ENCODE results near the gene GPR101. TPM values are rescaled to one million over a fixed set of nuclear protein-coding genes. Genes with fewer than 3 reads are reported as not detected.

GPR101 gene, protein sequence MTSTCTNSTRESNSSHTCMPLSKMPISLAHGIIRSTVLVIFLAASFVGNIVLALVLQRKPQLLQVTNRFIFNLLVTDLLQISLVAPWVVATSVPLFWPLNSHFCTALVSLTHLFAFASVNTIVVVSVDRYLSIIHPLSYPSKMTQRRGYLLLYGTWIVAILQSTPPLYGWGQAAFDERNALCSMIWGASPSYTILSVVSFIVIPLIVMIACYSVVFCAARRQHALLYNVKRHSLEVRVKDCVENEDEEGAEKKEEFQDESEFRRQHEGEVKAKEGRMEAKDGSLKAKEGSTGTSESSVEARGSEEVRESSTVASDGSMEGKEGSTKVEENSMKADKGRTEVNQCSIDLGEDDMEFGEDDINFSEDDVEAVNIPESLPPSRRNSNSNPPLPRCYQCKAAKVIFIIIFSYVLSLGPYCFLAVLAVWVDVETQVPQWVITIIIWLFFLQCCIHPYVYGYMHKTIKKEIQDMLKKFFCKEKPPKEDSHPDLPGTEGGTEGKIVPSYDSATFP
- total RNA-seq, result not detected

DNA sequence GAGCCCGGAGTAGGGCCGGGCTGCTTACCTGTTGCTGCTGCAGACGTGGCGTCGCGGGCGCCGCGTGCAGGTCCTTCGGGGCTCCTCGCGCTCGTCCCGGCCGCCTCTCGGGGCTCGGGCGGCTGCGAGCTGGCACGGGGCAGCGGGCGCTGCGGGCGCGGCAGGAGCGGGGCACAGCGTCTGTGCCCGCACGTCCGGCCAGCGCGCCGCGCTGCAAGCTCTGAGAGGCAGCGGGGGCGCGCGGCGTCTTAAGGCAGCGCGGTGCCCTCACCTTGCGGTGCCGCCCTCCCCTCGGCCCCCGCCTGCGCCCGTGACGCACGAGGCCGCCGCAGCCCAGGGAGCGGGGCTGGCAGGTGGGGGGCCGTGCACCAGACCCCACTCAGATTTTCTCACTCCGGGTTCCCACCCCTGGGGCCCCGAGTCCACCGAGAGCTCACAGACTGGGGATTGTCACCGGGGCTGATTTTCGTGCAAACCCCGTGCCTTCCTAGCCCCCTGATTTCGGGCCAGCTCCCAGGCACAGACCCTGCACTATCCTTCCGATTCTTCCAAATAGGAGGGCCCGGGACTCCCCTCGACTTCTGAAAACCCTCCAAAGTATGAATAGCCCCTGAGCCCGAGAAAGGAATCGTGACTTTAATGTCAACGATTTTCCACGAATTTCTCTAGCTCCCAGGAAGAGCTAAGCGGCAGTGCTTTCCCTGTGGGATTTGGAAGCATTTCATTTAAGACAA lies at the start of gene GPR101:
GPR101 (minus strand) TSS at position 222 of the 734 bp plus-strand sequence. CDS start 2,321 bp downstream, outside the sequence.
- Mint-ChIP-seq H3K4me1 (peaks cover 12% of the 10 kb centered on the region), H3K4me3 (no peak within 1 kb of the TSS), H3K9me3 (no peaks in the 10 kb centered on the region), H3K27me3 (peaks cover 60% of the 10 kb centered on the region), H3K36me3 (ENCODE audit: low read depth) (no peaks in the 10 kb centered on the region), H3K27ac (no peak within 1 kb of the TSS)
- CTCF ChIA-PET, result no interaction called here
- POLR2A ChIA-PET, result no interaction called here
- no peak for DNase-seq

DNA sequence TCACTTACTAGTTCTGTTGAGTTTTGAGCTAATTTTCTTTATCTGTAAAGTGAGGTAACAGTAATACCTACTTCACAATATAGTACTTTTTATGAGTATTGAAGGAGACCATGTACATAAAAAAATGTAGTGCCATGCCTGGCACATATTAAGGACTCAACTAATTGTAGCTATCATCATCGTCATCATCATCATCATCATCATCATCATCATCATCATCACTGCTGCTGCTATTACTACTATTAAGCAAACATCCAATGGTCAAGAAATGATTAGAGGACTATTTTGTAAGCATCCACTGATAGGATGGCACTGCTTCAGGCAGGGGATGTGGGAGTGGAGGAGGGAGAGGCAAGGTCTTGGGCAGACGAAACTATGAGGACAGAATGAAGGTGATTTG lies 47.4 kb upstream of the GPR101 start:
- peaks cover 7% of the 10 kb centered on the region for H3K27me3 Mint-ChIP-seq
- no peak overlapping the region for H3K27ac Mint-ChIP-seq
- H3K36me3 Mint-ChIP-seq (ENCODE audit: low read depth), result no peaks in the 10 kb centered on the region
- DNase-seq, result no peak
- H3K4me1 Mint-ChIP-seq, result no peaks in the 10 kb centered on the region
- H3K9me3 Mint-ChIP-seq, result no peaks in the 10 kb centered on the region
- no peak overlapping the region for H3K4me3 Mint-ChIP-seq
- ChIA-PET CTCF (no interaction called here), POLR2A (no interaction called here)

DNA sequence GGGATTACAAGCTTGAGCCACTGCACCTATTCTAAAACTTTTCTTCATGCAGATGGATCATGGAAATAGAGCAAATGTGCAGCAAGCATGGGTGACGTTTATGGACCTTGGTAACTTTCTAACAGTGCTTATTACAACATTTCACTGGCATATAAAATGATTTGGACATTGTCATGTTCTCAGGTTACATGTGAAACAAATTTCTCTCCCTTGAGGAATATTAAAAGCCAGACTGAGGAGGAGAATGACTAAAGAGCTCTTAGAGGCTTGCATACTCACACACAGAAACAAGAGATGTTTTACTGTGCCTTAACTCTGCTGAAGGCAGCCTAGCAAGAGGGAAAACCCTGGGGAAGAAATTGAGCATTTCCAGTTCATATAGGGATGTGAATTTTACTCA lies 38.6 kb upstream of the GPR101 start:
- H3K27ac Mint-ChIP-seq, result no peak overlapping the region
- H3K4me1 Mint-ChIP-seq, result no peaks in the 10 kb centered on the region
- POLR2A ChIA-PET, result no interaction called here
- peaks cover 4% of the 10 kb centered on the region for H3K27me3 Mint-ChIP-seq
- H3K9me3 Mint-ChIP-seq, result no peaks in the 10 kb centered on the region
- DNase-seq, result no peak
- no peak overlapping the region for H3K4me3 Mint-ChIP-seq
- H3K36me3 Mint-ChIP-seq (ENCODE audit: low read depth), result no peaks in the 10 kb centered on the region
- CTCF ChIA-PET, result no interaction called here

DNA sequence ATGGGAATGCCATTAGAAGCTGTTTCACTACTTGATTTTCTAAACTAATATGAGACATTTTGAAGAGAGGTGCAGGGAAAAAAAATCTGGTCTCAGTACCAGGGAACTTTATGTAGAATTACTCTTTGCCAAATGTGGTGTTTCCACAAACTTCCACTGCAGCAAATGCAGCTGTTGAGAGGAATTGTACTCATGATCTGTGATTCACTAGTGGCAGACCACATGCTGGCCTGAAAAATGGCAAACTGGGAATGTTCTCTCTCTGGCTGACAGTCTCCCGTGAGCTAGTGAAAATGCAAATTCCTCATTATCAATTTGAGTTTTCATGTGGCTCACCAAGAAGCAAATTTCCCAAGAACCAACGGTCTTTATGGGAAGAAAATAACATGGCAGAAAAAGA lies 37.8 kb upstream of the GPR101 start:
- Mint-ChIP-seq H3K4me1 (no peaks in the 10 kb centered on the region), H3K4me3 (no peak overlapping the region), H3K27me3 (peaks cover 4% of the 10 kb centered on the region), H3K27ac (no peak overlapping the region), H3K9me3 (no peaks in the 10 kb centered on the region), H3K36me3 (ENCODE audit: low read depth) (no peaks in the 10 kb centered on the region)
- ChIA-PET POLR2A (no interaction called here), CTCF (no interaction called here)
- DNase-seq, result no peak

DNA sequence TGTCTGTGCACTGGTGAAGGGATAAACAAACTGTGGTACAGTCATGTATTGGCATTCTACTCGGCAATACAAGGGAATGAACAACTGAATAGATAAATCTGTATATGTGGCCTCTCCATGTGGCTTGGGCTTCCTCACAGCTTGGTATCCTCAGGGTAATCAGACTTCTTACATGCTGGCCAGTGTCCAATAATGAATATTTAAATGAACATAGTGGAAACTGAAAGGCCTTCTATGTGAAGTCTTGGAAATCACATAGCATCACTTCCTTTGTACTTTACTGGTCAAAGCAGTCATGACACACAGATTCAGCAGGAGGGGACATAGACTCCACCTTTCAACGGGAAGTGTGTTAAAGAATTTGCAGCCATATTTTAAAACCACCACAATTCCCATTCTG lies 33.4 kb upstream of the GPR101 start:
- H3K4me3 Mint-ChIP-seq, result no peak overlapping the region
- no peaks in the 10 kb centered on the region for H3K4me1 Mint-ChIP-seq
- H3K27ac Mint-ChIP-seq, result no peak overlapping the region
- no peaks in the 10 kb centered on the region for H3K36me3 Mint-ChIP-seq (ENCODE audit: low read depth)
- no peaks in the 10 kb centered on the region for H3K27me3 Mint-ChIP-seq
- no peak for DNase-seq
- POLR2A ChIA-PET, result no interaction called here
- CTCF ChIA-PET, result no interaction called here
- no peaks in the 10 kb centered on the region for H3K9me3 Mint-ChIP-seq

DNA sequence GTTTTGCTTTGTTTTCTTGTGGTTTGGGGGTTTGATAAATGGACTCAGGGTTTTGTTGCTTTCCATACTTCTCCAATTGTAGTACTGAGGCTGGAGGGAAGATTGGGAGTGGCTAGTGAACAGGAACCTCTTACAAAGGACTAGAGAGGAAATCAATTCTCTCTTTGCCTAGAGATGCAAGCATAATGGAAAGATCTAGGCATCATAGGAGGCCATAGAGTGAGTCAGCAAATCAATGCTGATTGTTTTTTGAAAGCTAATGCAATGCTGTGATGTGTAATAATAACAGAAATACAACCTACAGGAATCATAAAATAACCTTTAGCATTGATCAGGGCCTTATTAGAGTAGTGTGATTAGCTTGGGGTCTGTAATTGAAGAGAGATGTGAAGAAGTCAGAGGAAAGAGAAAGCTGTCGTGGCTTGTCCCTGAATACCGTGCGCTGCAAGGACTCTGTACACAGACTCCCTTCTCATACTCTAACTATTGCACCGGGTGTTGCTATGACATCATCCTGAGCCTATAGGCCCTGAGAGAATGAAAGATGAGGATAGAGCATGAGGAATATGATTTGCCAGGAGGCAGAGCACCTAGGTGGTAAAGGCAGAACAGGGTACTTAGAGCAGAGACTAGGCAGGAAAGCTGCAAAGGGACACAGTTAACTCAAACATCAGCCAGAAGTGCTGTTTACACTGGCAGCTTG lies 29.3 kb upstream of the GPR101 start:
- Mint-ChIP-seq H3K27ac (no peak overlapping the region), H3K4me3 (no peak overlapping the region), H3K36me3 (ENCODE audit: low read depth) (no peaks in the 10 kb centered on the region), H3K4me1 (no peaks in the 10 kb centered on the region), H3K27me3 (no peaks in the 10 kb centered on the region), H3K9me3 (no peaks in the 10 kb centered on the region)
- DNase-seq, result no peak
- POLR2A ChIA-PET, result no interaction called here
- CTCF ChIA-PET, result no interaction called here

DNA sequence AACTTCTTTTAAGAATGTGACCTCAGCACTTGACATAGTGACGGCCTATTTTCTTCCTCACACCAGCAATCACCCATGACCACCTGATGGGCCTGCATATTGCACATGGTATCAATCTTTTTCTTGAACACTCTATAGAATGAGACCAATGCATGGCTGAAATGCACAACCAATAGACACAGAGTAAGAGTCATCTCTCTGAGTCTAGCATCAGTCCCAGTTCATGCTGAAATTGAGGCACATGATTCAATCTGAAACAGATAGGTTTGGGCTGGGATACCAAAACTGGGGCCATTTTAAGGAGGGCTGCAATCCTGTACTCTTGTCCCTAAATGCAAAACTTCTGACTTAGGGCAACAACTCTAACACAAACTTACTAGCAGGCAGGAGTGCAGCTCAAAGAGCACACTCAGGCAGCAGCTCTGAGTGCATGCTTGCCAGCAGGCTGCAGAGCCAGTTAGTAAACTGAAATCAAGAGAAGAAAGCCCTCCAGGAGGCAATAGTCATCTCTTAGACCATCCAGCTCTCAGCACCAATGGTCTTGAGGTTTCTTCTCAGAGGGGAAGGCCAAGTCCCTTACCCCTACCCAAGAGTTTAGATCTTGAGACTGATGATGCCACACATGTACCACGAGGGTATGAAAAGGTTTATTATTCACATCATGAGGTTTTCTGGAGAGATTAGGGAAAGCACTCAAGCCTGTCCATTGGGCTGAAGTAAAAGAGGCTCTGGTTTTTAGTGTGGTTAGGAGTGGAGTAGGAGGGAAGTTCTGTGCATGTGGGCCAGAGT lies 24.7 kb upstream of the GPR101 start:
- no peak overlapping the region for H3K4me3 Mint-ChIP-seq
- ChIA-PET POLR2A (no interaction called here), CTCF (no interaction called here)
- no peaks in the 10 kb centered on the region for H3K9me3 Mint-ChIP-seq
- H3K27ac Mint-ChIP-seq, result no peak overlapping the region
- no peaks in the 10 kb centered on the region for H3K36me3 Mint-ChIP-seq (ENCODE audit: low read depth)
- peaks cover 12% of the 10 kb centered on the region for H3K27me3 Mint-ChIP-seq
- no peaks in the 10 kb centered on the region for H3K4me1 Mint-ChIP-seq
- DNase-seq, result no peak

DNA sequence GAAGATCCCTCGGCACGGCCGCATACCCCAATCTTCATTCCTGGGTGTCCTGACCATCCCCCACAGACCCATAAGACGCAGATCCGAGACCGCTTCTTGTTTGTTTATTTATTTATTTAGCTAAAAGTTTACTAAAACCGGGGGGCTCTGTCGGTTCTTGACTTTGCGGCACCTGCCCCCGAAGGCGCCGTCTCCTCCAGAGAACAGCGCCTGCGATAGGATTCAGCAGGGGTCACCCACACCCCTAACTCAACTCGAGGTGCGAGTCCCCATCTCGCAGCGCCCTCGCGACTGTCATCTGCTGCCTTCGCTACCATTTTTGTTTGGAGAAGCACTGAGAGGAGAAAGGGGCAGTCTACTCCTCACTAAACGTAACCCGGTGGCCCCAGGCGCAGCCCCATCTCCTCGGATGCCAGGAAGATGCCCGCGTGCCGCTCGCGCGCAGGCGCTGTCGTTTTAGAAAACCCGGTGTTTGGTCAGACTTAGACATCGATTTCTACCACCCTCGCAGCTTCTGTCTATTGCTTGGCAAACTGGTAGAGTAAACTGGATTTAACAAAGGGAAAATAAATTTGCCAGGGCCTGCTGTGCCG lies 18.9 kb upstream of the GPR101 start:
- Mint-ChIP-seq H3K4me1 (peaks cover 14% of the 10 kb centered on the region), H3K36me3 (ENCODE audit: low read depth) (no peaks in the 10 kb centered on the region), H3K27ac (no peak overlapping the region), H3K27me3 (peaks cover 37% of the 10 kb centered on the region), H3K4me3 (peak overlapping the region; percentile 83), H3K9me3 (no peaks in the 10 kb centered on the region)
- peak; percentile 25 for DNase-seq
- CTCF ChIA-PET, result interaction anchor here (0.6 to 1.9 kb wide), 16 partner anchors 9 to 111 kb away, joined by 3 to 9 read pairs (median 4); no protein-coding TSS in a partner anchor
- POLR2A ChIA-PET, result no interaction called here

DNA sequence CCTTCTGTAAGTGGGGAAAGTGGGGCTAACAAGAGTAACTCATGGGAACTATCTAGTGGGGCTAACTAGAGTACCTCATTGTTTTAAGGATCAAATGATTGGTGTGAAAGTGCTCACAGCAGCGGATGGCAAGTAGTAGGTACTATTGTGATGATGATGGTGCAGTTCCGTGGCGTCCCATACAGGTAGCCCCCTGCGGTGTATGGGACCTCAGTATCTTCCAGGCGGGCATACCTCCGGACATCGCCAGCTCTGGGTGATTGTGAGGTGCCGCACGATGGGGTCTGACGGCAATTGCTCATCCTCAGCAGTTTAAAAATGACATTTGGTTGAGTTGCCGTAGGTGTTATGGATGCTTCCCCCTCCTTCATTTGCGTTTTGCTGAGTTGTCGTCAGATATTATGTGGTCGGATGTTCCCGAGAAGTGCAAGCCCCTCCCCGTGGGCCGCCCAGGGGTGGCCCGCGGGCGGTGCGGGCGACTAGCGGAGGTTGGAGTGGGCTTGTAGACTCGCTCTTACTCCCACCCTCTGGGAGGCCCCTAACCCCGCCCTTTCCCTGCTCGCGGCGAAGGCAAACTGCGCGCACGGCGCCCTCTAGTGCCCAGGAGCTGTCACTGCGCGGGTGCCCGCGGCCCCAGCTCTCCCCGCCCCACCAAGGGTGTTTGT lies 18.3 kb upstream of the GPR101 start:
- Mint-ChIP-seq H3K27ac (no peak overlapping the region), H3K9me3 (no peaks in the 10 kb centered on the region), H3K36me3 (ENCODE audit: low read depth) (no peaks in the 10 kb centered on the region), H3K4me3 (peak overlapping the region; percentile 83), H3K4me1 (peaks cover 14% of the 10 kb centered on the region), H3K27me3 (peaks cover 38% of the 10 kb centered on the region)
- CTCF ChIA-PET, result interaction anchor here (0.6 to 1.9 kb wide), 16 partner anchors 9 to 110 kb away, joined by 3 to 9 read pairs (median 4); no protein-coding TSS in a partner anchor
- DNase-seq, result peak; percentile 79
- POLR2A ChIA-PET, result no interaction called here

DNA sequence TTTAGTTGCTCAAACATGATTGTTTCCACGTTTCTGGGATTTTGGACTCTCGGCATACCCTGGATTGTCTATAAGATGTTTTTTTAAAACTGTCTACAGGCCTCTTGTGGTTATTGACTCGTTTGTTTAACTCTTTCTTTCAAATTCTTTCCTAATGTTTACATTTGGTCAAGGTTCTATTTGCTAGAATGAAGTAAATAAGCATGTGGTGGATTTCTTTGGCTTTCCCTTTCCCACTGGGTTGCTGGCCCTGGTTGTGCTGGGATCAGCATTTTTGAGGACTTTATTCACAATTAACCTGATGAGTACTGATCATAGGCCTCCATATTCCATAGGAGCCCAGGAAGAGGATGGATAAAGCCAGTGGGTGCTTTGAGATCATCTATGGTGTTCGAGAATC lies 11.1 kb upstream of the GPR101 start:
- Mint-ChIP-seq H3K9me3 (no peaks in the 10 kb centered on the region), H3K4me1 (no peaks in the 10 kb centered on the region), H3K27ac (no peak overlapping the region), H3K36me3 (ENCODE audit: low read depth) (no peaks in the 10 kb centered on the region), H3K4me3 (no peak overlapping the region), H3K27me3 (peaks cover 22% of the 10 kb centered on the region)
- CTCF ChIA-PET, result no interaction called here
- POLR2A ChIA-PET, result no interaction called here
- DNase-seq, result no peak

DNA sequence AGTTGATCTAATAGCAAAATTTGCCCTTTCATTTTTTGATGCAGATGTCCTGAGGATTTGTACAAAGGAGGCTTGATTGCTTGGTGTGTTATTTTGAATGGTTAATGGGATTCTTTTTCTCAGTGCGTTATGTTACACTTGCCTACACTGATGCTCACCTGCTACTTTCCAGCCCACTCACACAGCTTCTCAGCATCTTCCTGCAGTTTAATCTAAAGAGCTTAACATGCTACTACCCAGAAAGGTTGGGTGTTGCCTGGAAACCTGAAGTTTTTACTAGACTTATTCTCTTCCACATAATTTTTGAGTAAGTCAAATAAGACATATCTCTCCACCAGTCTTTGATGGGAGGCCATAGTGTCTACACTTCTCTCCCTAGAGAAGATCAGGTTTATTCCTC lies 9.9 kb upstream of the GPR101 start:
- ChIA-PET CTCF (interaction anchor here (0.8 kb wide), 1 partner anchor 9 kb away, joined by 4 read pairs; no protein-coding TSS in a partner anchor), POLR2A (no interaction called here)
- Mint-ChIP-seq H3K4me1 (no peaks in the 10 kb centered on the region), H3K4me3 (no peak overlapping the region), H3K27me3 (peaks cover 20% of the 10 kb centered on the region), H3K36me3 (ENCODE audit: low read depth) (no peaks in the 10 kb centered on the region), H3K9me3 (no peaks in the 10 kb centered on the region), H3K27ac (no peak overlapping the region)
- no peak for DNase-seq

DNA sequence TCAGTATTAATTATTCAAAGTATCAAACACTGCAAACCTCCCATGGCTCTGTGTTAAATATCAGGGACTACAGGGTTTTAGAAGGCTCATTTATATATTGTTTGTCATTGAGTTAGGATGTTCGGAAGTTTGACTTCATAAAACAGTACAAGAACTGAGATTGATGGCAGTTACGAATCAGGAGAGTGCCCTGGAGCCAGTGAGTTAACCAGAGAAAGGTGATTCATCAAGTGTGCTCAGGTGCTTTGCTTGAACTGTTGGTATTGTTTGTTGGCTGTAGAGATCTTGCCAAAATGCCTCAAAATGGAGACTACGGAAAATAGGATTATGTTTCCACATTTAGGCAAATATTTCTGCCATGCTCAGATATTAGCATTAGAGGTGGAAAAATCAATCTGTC lies 7.5 kb upstream of the GPR101 start:
- Mint-ChIP-seq H3K27ac (no peak overlapping the region), H3K9me3 (no peaks in the 10 kb centered on the region), H3K36me3 (ENCODE audit: low read depth) (no peaks in the 10 kb centered on the region), H3K4me3 (no peak overlapping the region), H3K4me1 (no peaks in the 10 kb centered on the region), H3K27me3 (peaks cover 22% of the 10 kb centered on the region)
- ChIA-PET CTCF (interaction anchor here (2.2 kb wide), 1 partner anchor 11 kb away, joined by 5 read pairs; no protein-coding TSS in a partner anchor), POLR2A (no interaction called here)
- no peak for DNase-seq

All from activated CD4-positive, alpha-beta memory T cell treated with anti-CD3 and anti-CD28 coated beads, Interleukin-2, amount 10 ng/mL, durations not matched to agents 7 days and 5 days (primary cell).